IPS-11a (cell line): ENCODE measurements around the gene PIGM.

Source experiments
- H3K4me3 ChIP-seq: one replicate; pipeline ENCODE4 v1.5.1; 2013; ENCODE audit warnings: low read depth, low read length, control low read depth

Gene PIGM

DNA sequence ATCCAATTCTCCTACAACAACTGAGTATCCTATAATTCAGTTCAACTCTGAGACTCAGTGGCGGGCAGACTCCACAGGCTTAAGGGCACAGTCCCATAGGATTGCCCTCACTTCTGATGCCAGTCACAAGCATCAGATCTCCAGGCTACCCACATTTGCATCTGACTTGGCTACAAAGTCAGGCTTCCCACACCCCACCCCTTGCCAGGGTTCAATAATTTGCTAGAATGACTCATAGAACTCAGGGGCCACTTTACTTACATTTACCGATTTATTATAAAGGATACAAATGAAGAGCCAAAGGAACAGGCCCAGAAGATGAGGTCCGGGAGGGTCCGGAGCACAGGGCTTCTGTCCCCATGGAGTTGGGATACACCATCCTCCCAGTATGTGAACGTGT is 41.8 kb downstream of the PIGM start:
- no peak overlapping the region for H3K4me3 ChIP-seq

DNA sequence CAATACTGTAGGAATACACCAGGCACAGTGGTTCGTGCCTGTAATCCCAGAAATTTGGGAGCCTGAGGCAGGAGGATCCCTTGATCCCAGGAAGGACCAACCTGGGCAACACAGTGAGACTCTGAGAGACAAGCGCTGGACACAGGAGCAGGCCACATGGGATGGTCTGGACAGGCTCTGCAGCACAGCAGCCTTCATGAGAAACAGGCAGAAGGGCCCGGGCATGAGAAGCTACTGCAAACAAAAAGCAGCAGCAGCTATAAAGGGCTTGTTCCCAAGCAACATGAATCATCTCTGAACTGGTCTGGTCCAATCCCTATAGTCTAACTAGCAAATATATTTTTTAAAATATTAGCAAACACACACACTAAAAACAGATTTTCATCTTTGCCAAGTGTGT is 42.2 kb downstream of the PIGM start:
- H3K4me3 ChIP-seq = no peak overlapping the region

DNA sequence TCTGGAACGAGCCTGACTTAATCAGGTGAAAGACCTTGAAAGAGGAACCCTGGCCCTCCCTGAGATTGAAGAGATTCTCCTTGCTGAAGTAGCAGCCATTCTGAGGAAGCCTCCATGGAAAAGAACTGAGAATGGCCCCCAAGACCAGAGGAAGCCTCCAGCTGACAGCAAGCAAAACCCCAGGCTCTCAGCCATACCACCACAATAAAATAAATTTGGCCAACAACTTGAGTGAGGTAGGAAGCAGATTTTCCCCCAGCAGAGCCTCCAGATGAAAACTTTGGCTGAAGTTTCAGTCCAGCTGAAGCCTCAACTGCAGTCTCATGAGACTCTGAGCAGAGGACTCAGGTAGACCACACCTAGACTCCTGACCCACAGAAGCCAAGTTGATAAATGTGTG is 43.8 kb downstream of the PIGM start:
- H3K4me3 ChIP-seq = no peak overlapping the region

DNA sequence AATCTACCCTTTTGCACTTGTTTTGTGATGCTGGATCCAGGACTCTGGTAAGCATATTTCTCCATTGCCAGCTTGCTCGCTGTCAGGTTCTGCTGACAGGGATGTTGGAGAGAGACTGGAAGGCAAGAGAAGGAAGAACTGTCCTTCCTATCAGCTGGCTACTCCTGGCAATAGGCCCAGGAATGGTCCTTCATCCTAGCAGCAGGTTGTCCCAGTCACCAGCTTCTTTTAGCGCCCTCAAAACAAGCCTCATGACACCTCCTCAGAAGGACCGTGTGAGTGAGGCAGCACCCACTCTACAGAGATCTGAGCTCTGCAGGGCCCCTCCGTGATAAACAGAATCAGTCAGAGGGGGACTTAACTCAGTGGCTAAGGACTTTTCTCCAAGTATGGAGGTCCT is 44.6 kb downstream of the PIGM start:
- no peak overlapping the region for H3K4me3 ChIP-seq

DNA sequence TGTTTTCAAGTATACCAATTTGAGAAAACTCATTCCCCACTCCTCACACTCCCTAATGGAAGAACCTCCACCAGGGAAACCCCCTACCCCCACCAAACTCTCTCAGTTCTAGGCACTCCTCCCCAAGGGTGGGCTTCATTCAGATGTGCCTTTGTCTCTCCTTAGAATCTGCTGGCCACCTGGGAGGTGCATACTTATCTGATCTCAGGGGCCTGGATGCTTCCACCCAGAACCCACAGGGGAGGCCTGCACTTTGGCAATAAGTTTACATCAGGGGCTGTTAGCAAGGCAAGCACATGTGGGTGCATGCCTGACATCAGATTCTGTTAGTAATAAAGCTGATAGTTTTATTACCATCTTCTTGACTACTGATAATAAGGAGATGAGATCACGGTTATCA is 45.3 kb downstream of the PIGM start:
- H3K4me3 ChIP-seq = no peak overlapping the region

DNA sequence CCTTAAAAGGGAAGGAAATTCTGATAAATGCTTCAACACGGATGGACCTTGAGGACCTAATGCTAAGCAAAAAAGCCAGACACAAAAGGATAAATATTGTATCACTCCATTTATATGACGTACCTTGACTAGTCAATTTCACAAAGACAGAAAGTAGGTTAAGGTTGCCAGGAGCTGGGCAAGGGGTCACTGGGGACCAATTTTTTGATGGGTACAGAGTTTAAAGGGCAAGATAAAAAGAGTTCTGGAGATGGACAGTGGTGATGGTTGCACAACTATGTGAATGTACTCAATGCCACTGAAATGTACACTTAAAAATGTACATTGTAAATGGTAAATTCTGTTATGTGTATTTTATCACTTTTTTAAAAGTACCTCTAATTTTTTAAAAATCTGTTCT is 45.7 kb downstream of the PIGM start:
- no peak overlapping the region for H3K4me3 ChIP-seq

DNA sequence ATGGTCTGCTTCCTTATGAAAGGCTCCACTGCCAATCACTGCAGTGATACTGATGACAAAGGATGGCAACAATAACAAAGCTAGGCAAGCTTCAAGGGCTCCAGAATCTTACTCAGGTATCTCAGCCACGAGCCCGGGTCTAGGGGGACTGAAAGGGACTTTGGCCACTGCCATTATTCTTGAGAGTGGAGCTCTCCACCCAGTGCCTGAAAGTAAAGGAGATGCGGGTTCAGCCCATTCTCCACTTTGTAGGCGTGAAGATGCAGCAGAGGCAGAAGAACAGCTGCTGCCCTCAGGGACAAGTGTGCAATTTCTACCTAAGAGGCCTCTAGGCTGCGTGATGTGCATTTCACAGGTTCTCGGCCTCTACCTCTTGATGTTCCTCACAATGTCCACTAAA is 46.3 kb downstream of the PIGM start:
- no peak overlapping the region for H3K4me3 ChIP-seq

DNA sequence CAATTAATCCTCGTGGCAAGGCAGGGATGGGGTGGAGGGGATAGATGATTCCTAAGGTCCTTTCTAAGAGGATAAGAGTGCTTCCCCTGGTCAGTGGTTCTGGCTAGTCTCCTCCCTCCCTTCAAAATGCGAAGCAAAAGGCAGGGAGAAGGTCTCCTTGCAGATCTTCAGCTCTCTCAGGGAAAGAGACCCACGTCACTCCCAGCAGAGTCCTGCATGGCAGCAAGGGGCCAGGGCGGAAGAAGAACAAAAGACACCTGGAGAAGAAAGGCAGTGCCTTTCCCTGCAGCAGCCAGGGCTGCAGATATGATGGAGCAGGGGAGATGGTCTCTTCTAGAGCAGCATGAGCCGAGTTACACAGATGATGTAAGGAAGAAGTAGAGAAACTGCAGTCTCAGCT is 48.1 kb downstream of the PIGM start:
- no peak overlapping the region for H3K4me3 ChIP-seq

DNA sequence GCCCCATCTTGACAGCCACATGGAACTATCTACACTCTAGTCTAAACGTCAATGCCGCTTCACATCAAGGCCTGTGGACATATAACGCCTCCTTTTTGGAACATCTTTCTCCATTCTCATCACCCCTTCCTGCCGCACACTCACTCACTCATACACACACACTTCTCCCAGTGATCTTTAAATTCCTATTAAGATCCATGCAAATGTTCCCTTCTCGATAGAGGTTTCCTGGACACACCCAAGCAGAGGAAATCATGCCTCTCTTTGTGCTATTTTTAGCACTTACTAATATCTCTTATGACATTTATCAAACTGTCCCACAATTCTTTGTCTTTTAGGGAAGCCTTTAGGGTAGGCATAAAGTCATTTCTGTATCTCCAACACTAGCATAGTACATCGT is 49.5 kb downstream of the PIGM start:
- no peak overlapping the region for H3K4me3 ChIP-seq

DNA sequence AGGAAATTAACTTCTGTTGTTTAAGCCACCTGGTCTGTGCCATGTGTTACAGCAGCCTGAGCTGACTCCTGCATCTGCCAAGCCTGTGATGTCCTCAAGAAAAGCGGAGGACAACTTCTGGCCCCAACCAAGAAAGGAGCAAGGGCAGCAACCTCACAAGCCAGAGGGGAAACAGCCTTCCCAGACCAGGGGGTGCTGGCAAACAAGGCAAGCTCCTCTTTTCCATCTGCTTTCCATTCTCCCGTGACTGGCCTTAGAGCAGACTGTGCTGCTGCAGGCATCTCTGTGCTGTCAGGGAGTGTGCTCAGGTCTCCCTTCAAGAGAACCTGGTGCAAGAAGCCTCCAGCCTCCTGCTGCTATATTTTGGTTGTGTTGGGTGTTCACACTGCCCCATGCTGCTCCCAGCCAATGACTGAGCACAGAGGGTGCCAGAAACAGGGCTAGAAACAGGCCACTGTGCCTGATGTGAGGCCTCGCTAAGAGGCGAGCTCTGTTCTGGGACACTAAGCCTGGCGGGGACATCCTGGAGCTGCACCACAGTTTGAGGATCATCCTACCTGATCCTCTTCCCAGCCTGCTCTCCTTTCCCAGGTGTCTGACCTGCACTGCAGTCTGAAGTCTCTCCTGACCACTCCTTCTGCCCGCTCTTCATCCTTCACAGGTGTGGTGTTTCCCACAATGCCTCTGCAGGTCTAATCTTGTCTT is 50.3 kb downstream of the PIGM start:
- H3K4me3 ChIP-seq = no peak overlapping the region

DNA sequence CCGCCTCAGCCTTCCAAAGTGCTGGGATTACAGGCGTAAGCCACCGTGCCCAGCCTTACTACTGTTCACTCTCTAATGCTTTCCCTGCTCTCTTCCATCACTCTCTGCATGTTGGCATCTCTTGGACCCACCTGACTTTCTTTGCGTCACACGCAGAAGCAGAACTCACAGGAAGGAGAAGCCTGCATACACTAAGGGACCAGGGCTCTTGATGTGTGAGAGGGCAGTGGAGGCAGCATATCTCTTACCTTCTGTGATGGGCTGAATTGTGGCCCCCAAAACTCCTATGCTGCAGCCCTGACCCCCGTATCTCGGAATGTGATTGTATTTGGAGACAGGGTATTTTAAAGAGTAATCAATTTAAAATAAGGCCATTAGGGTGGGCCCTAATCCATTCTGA is 51.0 kb downstream of the PIGM start:
- H3K4me3 ChIP-seq = no peak overlapping the region

DNA sequence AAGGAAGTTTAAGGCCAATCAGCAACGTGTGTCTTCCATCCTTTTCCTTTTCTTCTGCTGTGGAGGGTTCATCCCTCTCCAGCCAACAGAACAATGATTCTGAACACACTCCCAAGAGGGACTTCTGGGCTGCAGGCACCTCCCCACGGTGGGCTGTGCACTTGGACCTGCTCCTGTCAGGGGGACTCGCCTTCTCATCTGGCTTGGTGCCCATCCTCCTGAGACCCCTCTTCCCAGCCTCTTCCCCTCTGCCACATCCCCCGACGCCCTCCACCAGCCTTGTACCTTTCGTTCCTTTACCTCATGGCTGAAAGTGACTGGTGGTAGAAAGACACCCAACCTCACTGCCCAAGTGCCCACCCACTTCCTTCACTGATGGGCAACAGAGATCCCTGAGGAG is 51.7 kb downstream of the PIGM start:
- H3K4me3 ChIP-seq = no peak overlapping the region

DNA sequence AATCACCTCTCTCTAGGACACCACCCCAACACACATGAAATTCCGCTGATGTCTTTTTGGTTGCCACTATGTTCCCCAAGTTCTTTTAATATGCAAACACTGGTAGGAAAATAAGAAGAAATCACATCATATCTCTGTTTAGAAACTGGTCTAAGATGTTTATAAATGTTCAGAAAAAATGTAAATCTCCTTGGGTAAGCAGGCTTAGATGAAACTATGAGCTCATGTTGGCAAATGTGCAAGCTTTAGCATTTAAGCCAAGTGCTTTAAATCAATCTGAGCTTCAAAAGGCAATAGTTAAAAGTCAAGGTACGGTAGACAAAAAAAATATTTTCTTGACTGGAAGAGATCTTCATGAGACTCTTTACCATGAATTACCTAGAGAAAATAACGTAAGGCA is 52.5 kb downstream of the PIGM start:
- H3K4me3 ChIP-seq = no peak overlapping the region

DNA sequence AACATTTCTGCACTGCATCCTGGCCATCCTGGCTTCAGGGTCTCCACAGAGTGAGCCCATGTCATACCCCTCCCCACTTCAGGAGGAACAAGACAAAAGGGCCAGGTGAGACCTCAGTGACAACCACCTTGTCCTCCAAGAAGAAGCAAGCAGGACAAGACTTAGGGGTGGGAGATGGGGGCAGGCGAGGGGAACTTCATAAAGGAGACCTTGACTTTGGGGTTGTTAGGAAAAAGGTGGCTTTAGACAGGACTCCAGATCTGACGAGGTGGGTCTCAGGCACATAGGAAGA is 53.7 kb downstream of the PIGM start:
- H3K4me3 ChIP-seq = no peak overlapping the region

DNA sequence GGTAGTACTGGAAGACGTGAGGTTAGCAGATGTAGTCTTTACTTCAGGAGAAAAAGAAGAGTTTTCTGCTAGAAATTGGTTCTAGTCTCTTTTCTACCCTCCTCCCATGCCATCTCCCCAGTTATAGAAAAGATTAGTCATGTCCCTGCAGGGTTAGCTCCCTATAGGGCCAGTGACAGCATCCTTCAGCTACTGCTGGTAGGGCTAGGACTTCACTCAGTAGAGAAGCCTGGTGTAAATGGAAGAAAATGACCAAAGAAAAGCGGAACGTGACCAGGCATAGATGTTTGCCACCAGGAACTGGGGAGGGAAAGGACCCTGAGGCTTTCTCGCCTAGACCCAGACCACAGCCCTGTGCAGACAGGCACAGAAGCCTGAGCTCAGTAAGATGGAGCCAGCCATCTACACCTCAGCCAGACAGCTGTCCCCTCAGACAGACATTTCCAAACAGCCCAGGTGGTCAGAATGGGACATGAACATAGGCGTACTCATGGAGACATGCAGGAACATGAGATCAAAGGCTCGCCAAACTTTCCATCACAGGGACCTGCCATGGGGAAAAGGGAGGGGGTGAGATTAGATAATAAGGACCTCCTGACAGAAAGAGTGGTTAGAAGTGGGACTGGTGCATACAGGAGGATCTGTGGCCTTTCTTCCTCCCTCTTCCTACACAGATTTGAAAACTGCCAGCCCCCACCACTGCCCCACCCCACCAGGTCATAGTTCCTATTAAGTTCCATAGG is 54.3 kb downstream of the PIGM start:
- H3K4me3 ChIP-seq = no peak overlapping the region
